Fibroblast of lung (primary cell): ENCODE measurements around the gene SUMF1. TPM values are rescaled to one million over a fixed set of nuclear protein-coding genes. Genes with fewer than 3 reads are reported as not detected.

Source experiments
- DNase-seq, 2 donors: peaks; one replicate each; pipeline versions ENCODE4 v3.0.0 to v3.0.0-alpha.2; 2010; ENCODE audit warnings: low read depth in 2 of 2
- H2AFZ ChIP-seq: 2 replicates; pipeline ENCODE4 v1.5.1; 2012; ENCODE audit warnings: low read length, control low read depth, inconsistent platforms
- H3K27ac ChIP-seq: 2 replicates; pipeline ENCODE4 v1.5.1; 2011; ENCODE audit warnings: low read length, control low read depth; ENCODE audit not compliant: insufficient read depth
- H3K27me3 ChIP-seq: 2 replicates; pipeline ENCODE4 v1.5.1; 2011; ENCODE audit warnings: mild to moderate bottlenecking, low read length; ENCODE audit not compliant: control insufficient read depth, insufficient read depth
- H3K36me3 ChIP-seq: 2 replicates; pipeline ENCODE4 v1.5.1; 2011; ENCODE audit warnings: low read length; ENCODE audit not compliant: control insufficient read depth, insufficient read depth
- H3K4me1 ChIP-seq: 2 replicates; pipeline ENCODE4 v1.5.1; 2011; ENCODE audit warnings: low read length; ENCODE audit not compliant: control insufficient read depth, insufficient read depth; ENCODE audit errors: extremely low read depth
- H3K4me2 ChIP-seq: 2 replicates; pipeline ENCODE4 v1.5.1; 2011; ENCODE audit warnings: low read length, control low read depth; ENCODE audit not compliant: insufficient read depth; ENCODE audit errors: extremely low read depth
- H3K4me3 ChIP-seq, 4 experiments: fragments of 200-600 bp in 1 of 4; sonication (generic) in 1 of 4; replicated peaks in 1 of 4; 2 replicates each; pipeline ENCODE4 v1.5.1; 2011 to 2016; ENCODE audit warnings: low read length in 4 of 4, low read depth in 3 of 4, mild to moderate bottlenecking in 3 of 4, control low read depth in 2 of 4, inconsistent platforms in 1 of 4, mixed read lengths in 1 of 4; ENCODE audit not compliant: insufficient read depth in 1 of 4; ENCODE audit errors: control extremely low read depth in 1 of 4
- H3K79me2 ChIP-seq: 2 replicates; pipeline ENCODE4 v1.5.1; 2012; ENCODE audit warnings: mild to moderate bottlenecking, low read length, inconsistent platforms; ENCODE audit not compliant: control insufficient read depth, insufficient read depth
- H3K9ac ChIP-seq: 2 replicates; pipeline ENCODE4 v1.5.1; 2011; ENCODE audit warnings: mild to moderate bottlenecking, low read length, control low read depth; ENCODE audit not compliant: insufficient read depth
- H3K9me3 ChIP-seq: 2 replicates; pipeline ENCODE4 v1.5.1; 2012; ENCODE audit warnings: low read depth, low read length; ENCODE audit not compliant: control insufficient read depth, insufficient read depth
- H4K20me1 ChIP-seq: 2 replicates; pipeline ENCODE4 v1.5.1; 2011; ENCODE audit warnings: low read length; ENCODE audit not compliant: control insufficient read depth, insufficient read depth; ENCODE audit errors: extremely low read depth
- EZH2 ChIP-seq: IDR thresholded peaks from 2 replicates; pipeline ENCODE4 v1.5.1; 2012; ENCODE audit warnings: low read length, control low read depth, mild to moderate bottlenecking; ENCODE audit errors: missing control alignments
- polyA plus RNA-seq, 2 donors: library from polyadenylated mRNA; depleted of rRNA in 1 of 2; stranded (reverse) in 1 of 2; unstranded in 1 of 2; fragments of >200 nt; gene quantifications; 2 replicates each; pipeline ENCODE4 v1.2.1, GENCODE V29; 2011 to 2012; ENCODE audit warnings: missing spikeins in 1 of 2
- total RNA-seq: library from RNA; depleted of rRNA; stranded (reverse); fragments of >200 nt; gene quantifications from 2 replicates; pipeline ENCODE4 v1.2.1, GENCODE V29; 2014
- TF ChIP-seq, protein P1 (sequence below), 2 donors: IDR thresholded peaks in 1 of 2; conservative IDR thresholded peaks in 1 of 2; 1 replicate in 1 of 2; 2 replicates in 1 of 2; pipeline ENCODE4 v1.5.1; 2011 to 2012; ENCODE audit warnings: low read length in 2 of 2, control low read depth in 1 of 2, inconsistent platforms in 1 of 2, low read depth in 1 of 2, mild to moderate bottlenecking in 1 of 2

SUMF1 gene
- total and polyA plus RNA-seq, 2 donors (not counting 1 experiment from before 2014, with no cell fraction given) = 50.0 to 64.6 TPM

DNA sequence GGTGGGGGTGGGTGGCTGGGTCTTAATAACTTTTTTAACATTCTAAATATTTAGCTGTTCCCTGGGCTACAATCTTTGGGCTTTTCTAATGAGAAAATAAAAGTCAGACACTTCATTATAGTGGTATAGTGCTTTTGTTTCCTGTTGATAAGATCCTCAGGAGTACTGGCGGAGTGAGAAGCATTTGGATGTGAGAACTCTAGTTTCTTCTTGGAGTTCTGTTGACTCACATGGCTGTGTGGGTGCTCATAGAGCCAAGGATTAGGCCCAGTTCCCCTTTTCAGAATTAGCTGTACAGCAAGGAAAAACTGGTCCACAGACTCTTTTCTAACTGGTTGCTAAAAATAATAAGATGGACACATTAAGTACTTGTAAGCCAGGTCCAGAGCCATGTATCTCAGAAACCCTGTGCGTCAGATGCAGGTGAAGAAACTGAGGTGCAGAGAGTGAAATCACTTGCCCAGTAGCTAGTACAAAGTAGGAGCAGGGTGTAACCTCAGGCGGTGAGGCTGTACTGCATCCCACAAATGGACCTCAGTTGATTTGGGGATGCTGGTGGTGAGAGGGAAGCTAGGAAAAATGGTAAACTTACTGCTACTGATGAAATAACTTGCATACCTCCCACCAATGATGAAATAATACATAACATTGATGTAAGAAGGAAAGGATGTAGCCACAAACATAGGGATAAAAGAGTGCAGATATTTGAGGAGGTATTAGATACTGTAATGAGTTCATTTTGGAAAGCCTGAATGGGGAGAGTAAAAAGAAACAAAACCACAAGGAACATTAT lies 28.4 kb upstream of the SUMF1 start:
- no peaks in the 10 kb centered on the region for H3K79me2 ChIP-seq
- H3K9me3 ChIP-seq = no peaks in the 10 kb centered on the region
- no peak overlapping the region for H2AFZ ChIP-seq
- H3K27ac ChIP-seq = no peak overlapping the region
- no peak overlapping the region for H3K9ac ChIP-seq
- no peaks in the 10 kb centered on the region for H4K20me1 ChIP-seq
- no peaks in the 10 kb centered on the region for H3K4me1 ChIP-seq
- H3K36me3 ChIP-seq = no peaks in the 10 kb centered on the region
- no peak for TF ChIP-seq EZH2
- TF ChIP-seq, protein P1, sequence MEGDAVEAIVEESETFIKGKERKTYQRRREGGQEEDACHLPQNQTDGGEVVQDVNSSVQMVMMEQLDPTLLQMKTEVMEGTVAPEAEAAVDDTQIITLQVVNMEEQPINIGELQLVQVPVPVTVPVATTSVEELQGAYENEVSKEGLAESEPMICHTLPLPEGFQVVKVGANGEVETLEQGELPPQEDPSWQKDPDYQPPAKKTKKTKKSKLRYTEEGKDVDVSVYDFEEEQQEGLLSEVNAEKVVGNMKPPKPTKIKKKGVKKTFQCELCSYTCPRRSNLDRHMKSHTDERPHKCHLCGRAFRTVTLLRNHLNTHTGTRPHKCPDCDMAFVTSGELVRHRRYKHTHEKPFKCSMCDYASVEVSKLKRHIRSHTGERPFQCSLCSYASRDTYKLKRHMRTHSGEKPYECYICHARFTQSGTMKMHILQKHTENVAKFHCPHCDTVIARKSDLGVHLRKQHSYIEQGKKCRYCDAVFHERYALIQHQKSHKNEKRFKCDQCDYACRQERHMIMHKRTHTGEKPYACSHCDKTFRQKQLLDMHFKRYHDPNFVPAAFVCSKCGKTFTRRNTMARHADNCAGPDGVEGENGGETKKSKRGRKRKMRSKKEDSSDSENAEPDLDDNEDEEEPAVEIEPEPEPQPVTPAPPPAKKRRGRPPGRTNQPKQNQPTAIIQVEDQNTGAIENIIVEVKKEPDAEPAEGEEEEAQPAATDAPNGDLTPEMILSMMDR (conservative IDR thresholded peaks at IDR 0.05 in 1 of 2, IDR thresholded peaks at IDR 0.05 in 1 of 2; ENCODE audit: low read depth in 1 of 2, low read length in 2 of 2) = no peak
- H3K4me3 ChIP-seq = peak overlapping the region in 2 of 4 experiments; percentile 88 to 95
- H3K27me3 ChIP-seq = no peaks in the 10 kb centered on the region
- DNase-seq = peak in 1 of 2 donors; percentile 50
- peak overlapping the region; percentile 95 for H3K4me2 ChIP-seq

DNA sequence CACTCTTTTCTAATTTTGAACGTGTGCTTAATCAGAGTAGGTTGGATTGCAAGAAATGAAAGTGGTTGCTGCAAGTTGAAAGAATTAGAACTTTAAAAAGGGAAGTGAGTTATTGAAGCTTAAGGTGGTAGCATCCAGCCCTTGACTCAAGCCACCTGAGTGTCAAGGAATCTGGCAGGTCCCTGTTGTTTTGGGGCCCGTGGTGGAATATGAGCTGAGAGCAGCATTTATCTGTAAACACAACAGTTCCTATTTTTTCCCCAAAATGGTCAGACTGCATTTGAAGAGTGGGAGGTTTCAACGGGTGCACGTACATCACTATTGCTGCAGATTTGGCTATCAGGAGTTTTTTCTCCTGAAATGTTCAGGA lies 27.8 kb upstream of the SUMF1 start:
- H2AFZ ChIP-seq = no peak overlapping the region
- no peak for TF ChIP-seq EZH2
- TF ChIP-seq, protein P1 (conservative IDR thresholded peaks at IDR 0.05 in 1 of 2, IDR thresholded peaks at IDR 0.05 in 1 of 2; ENCODE audit: low read depth in 1 of 2, low read length in 2 of 2) = no peak
- no peaks in the 10 kb centered on the region for H3K36me3 ChIP-seq
- peak overlapping the region in 3 of 4 experiments; percentile 67 to 95 (median 88) for H3K4me3 ChIP-seq
- no peak overlapping the region for H3K27ac ChIP-seq
- H3K4me2 ChIP-seq = peak overlapping the region; percentile 95
- no peaks in the 10 kb centered on the region for H3K4me1 ChIP-seq
- DNase-seq = no peak
- no peaks in the 10 kb centered on the region for H3K27me3 ChIP-seq
- no peaks in the 10 kb centered on the region for H3K9me3 ChIP-seq
- H3K79me2 ChIP-seq = no peaks in the 10 kb centered on the region
- H3K9ac ChIP-seq = no peak overlapping the region
- no peaks in the 10 kb centered on the region for H4K20me1 ChIP-seq

DNA sequence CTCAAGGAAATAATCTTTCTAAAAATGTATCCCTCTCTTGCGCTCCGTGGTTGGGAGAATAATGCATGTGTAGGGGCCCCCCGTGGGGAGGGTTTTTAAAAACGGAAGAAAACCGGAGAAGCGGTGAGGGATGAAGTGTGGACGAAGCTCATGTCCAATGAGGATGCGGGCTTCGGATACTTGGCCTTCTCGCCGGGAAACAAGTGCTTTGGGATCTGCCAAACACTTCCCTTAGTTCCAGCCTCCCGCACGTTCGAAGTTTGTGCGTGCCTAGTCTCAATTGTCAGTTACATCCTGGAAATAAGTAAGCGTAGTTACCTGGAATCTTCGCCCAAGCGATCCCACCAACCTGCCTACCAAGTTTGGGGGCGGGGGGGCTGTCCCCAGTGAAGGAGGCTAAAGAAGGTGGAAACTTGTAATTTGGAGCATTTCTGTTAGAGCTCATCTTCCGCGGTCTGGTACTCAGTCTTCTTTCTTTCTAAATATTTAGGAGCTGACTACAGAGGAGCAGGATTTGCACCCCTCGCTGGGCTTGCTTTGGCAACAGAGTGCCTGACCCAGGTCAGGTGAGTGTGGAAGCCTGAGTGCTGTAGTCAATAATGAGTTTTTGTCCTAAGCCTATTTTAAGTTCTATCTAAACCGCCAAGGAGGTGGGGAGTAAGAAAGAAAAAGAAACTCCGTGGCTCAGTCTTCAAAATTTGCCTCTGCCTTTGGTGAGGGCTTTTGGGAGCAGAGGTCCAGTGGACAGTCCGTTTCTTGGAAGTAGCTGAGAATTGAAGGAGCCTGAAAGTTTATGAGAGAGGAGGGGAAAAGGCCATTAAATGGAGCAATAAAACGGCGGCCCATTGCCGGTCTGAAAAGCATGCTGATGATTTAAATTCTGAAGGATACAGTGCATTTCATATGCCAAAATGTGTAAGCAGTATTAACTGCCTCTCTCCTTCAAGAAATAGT lies 27.1 kb upstream of the SUMF1 start:
- Histone ChIP-seq H3K79me2 (no peaks in the 10 kb centered on the region), H3K4me2 (peak overlapping the region; percentile 95), H3K4me1 (no peaks in the 10 kb centered on the region), H3K36me3 (no peaks in the 10 kb centered on the region), H3K9ac (no peak overlapping the region), H3K4me3 (peak overlapping the region; percentile 56 to 95 (median 78)), H4K20me1 (no peaks in the 10 kb centered on the region), H2AFZ (peak overlapping the region; percentile 57), H3K27me3 (no peaks in the 10 kb centered on the region), H3K9me3 (no peaks in the 10 kb centered on the region), H3K27ac (no peak overlapping the region)
- peak; percentile 38 to 40 for DNase-seq
- TF ChIP-seq, protein P1 (conservative IDR thresholded peaks at IDR 0.05 in 1 of 2, IDR thresholded peaks at IDR 0.05 in 1 of 2; ENCODE audit: low read depth in 1 of 2, low read length in 2 of 2) = no peak
- no peak for TF ChIP-seq EZH2
